SK-N-MC (cell line): ENCODE data around the gene ARHGEF17.

ENCODE experiments used
- DNase-seq: peaks from one replicate; pipeline ENCODE4 v3.0.0-alpha.2; 2011; ENCODE audit warnings: low read depth, low spot score
- H3K27ac ChIP-seq: fragments of 200-600 bp; sonication (generic); 2 replicates; pipeline ENCODE4 v1.5.1; 2016; ENCODE audit warnings: mixed run types
- H3K36me3 ChIP-seq: fragments of 200-600 bp; sonication (generic); 2 replicates; pipeline ENCODE4 v1.6.1; 2017; ENCODE audit warnings: antibody characterized with exemption, low read length, mixed read lengths; ENCODE audit not compliant: insufficient read depth
- H3K4me3 ChIP-seq: fragments of 200-600 bp; sonication (generic); 2 replicates; pipeline ENCODE4 v1.5.1; 2016
- H3K9ac ChIP-seq: fragments of 200-600 bp; sonication (generic); 2 replicates; pipeline ENCODE4 v1.8.0; 2017; ENCODE audit warnings: mixed run types, mixed read lengths; ENCODE audit not compliant: insufficient read length
- H3K9me3 ChIP-seq: fragments of 200-600 bp; sonication (generic); 2 replicates; pipeline ENCODE4 v1.6.1; 2017; ENCODE audit warnings: low read depth, mild to moderate bottlenecking, antibody characterized with exemption, low read length, moderate library complexity, mixed read lengths
- EZH2 ChIP-seq: fragments of 200-600 bp; sonication (generic); IDR thresholded peaks from one replicate; pipeline ENCODE4 v1.6.1; 2017; ENCODE audit warnings: antibody characterized with exemption
- FOXP2 ChIP-seq: optimal IDR thresholded peaks from 2 replicates; pipeline ENCODE3; 2011; ENCODE audit warnings: mild to moderate bottlenecking, moderate library complexity; ENCODE audit not compliant: insufficient read depth; ENCODE audit errors: extremely low read length, control extremely low read depth
- POLR2AphosphoS5 ChIP-seq: IDR thresholded peaks from 2 replicates; pipeline ENCODE4 v1.6.1; 2012; ENCODE audit warnings: mild to moderate bottlenecking, low read depth, low read length, borderline replicate concordance

ARHGEF17 gene

GRCh38 chr11:73320763-73321603 lies 12.9 kb downstream of the ARHGEF17 start:
- Histone ChIP-seq H3K27ac (peak overlapping the region; percentile 56), H3K9ac (peak overlapping the region; percentile 41), H3K9me3 (no peaks in the 10 kb centered on the region), H3K36me3 (no peaks in the 10 kb centered on the region), H3K4me3 (peak overlapping the region; percentile 40; the same call in 1 of the 2 replicates)
- no peak for DNase-seq
- TF ChIP-seq EZH2 (no peak), POLR2AphosphoS5 (no peak), FOXP2 (no peak)

DNA sequence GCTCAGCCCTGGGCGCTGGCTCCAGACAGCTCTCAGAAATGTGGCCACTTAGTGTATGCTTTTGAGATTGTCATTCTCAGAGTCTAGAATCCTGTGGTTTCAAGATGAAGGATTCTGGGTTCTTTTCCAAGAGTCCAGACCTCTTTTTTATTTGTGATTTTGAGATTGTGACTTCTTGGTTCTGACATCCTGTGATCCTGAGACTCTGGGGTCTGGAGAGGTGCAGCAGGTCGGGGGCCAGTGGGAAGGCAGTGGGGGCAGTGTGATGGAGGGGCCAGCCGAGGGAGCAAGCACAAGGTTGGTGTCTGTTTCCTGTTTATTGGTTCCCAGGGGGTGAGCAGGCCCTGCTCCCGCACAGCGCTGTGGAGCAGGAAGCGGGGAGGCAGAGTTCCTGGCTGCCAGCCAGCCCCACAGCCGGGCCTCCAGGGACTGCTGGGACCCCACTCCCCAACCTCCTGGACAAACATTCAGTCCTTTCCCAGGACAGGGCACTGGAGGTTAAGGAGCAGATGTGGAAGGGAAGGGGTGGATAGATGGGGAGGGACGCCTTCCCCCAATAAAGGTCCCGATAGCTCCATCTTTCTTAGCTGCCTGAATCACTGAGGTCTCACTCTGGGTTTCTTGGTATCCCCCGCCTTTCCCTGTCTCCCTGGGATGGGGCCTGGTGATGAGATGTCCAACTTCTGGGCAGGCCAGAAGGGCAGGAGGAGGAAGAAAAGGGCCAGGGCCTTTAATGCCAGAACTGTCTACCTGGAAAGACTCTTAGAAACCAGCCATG lies 13.7 kb downstream of the ARHGEF17 start:
- H3K36me3 ChIP-seq: no peaks in the 10 kb centered on the region
- H3K27ac ChIP-seq: peak overlapping the region; percentile 56
- TF ChIP-seq EZH2: no peak
- peak; percentile 89 for TF ChIP-seq FOXP2
- H3K9ac ChIP-seq: peak overlapping the region; percentile 41
- H3K9me3 ChIP-seq: no peaks in the 10 kb centered on the region
- no peak for DNase-seq
- peak overlapping the region; percentile 40; the same call in 1 of the 2 replicates for H3K4me3 ChIP-seq

GRCh38 chr11:73322382-73323306 lies 14.6 kb downstream of the ARHGEF17 start:
- H3K9ac ChIP-seq: peak overlapping the region; percentile 3
- DNase-seq: no peak
- peak overlapping the region; percentile 56; the same call in 1 of the 2 replicates for H3K27ac ChIP-seq

DNA sequence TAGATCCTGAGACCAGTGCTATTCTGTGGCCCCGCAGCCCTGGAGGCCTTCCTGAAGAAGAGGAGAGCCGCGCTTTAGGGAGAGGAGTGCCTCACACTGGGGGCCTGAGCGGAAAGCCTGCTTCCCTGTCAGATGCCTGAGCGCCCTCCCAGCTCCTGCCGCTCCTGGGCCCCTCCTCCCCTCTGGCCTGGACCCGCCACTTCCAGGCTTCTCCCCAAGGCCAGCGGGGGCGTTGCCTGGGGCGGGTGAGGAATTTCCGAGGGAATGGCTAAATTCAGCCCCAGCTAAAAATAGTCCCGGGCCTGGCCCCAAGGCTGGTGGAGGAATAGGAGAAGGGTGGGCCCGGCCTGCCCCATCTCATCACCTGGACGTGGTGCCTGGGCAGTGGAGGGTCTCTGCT lies 15.4 kb downstream of the ARHGEF17 start:
- H3K36me3 ChIP-seq: no peaks in the 10 kb centered on the region
- H3K9me3 ChIP-seq: no peaks in the 10 kb centered on the region
- TF ChIP-seq FOXP2 (no peak), EZH2 (no peak), POLR2AphosphoS5 (no peak)
- no peak overlapping the region for H3K27ac ChIP-seq
- DNase-seq: no peak
- no peak overlapping the region for H3K4me3 ChIP-seq
- peak overlapping the region; percentile 3 for H3K9ac ChIP-seq

More at GRCh38 chr11:73322382-73323306, 14.6 kb downstream of the ARHGEF17 start:
- H3K36me3 ChIP-seq: no peaks in the 10 kb centered on the region
- no peaks in the 10 kb centered on the region for H3K9me3 ChIP-seq
- no peak overlapping the region for H3K4me3 ChIP-seq
- TF ChIP-seq POLR2AphosphoS5 (no peak), EZH2 (no peak), FOXP2 (no peak)

- no peaks in the 10 kb centered on the region for H3K36me3 ChIP-seq
- H3K4me3 ChIP-seq: no peak overlapping the region
- DNase-seq: no peak
- H3K27ac ChIP-seq: no peak overlapping the region
- H3K9ac ChIP-seq: no peak overlapping the region
- no peaks in the 10 kb centered on the region for H3K9me3 ChIP-seq
- TF ChIP-seq POLR2AphosphoS5: no peak
- TF ChIP-seq FOXP2: no peak
- TF ChIP-seq EZH2: no peak
Observed at GRCh38 chr11:73324116-73324515, 16.0 kb downstream of the ARHGEF17 start.

GRCh38 chr11:73324665-73325035 lies 16.6 kb downstream of the ARHGEF17 start:
- no peak overlapping the region for H3K27ac ChIP-seq
- no peaks in the 10 kb centered on the region for H3K36me3 ChIP-seq
- H3K9me3 ChIP-seq: no peaks in the 10 kb centered on the region
- H3K4me3 ChIP-seq: no peak overlapping the region
- H3K9ac ChIP-seq: no peak overlapping the region
- TF ChIP-seq EZH2 (no peak), FOXP2 (no peak), POLR2AphosphoS5 (no peak)
- DNase-seq: no peak

DNA sequence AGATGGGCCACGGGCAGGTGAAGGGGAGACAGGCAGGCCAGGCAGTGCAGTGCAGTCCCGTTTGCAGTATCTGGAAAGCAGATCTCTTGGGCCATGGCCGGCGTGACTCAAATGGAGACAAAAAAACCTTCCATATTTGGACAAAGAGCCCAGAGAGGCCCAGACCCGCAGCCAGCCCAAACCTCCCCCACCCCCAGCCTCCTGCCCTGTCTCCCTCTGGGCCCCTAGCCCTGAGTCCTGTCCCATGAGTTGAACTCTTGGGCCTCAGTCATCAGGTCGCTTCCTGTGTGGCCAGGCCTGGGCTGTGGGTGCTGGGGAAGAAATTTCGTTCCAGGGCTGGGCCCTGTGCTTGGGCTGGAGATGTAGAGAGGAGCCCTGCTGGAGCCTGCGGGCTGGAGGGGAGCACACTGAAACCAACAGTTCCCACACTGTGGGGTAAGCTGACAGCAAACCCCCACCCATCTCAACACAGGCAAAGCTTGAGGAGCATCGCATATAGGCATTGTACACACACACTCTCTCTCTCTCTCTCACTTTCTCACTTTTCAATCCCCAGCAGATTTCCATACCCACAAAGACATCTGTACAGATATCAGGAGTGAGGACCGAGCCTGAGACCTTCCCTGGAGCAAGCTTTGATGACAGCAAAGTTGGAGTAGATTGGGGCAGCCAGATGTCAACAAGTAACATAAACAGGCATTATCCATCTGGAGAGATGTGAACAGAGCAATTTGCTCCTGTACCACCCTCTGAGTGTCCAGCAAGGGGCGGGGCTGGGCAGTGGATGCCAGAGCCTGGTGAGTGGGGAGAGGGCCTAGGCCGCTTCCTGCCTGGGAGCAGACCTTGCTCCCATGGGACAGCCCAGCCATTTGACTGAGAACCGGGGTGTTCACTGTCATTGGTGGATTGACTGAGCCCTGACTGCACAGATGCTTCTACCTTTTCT lies 17.2 kb downstream of the ARHGEF17 start:
- Histone ChIP-seq H3K9me3 (no peaks in the 10 kb centered on the region), H3K36me3 (no peaks in the 10 kb centered on the region), H3K9ac (no peak overlapping the region), H3K27ac (no peak overlapping the region), H3K4me3 (no peak overlapping the region)
- no peak for TF ChIP-seq EZH2
- no peak for TF ChIP-seq FOXP2
- no peak for DNase-seq
